ENCODE measurements around the gene OTOG. TPM values are rescaled to one million over a fixed set of nuclear protein-coding genes. Genes with fewer than 3 reads are reported as not detected.

OTOG gene
- total RNA-seq, 1 experiment from 2014 or later: not detected

DNA sequence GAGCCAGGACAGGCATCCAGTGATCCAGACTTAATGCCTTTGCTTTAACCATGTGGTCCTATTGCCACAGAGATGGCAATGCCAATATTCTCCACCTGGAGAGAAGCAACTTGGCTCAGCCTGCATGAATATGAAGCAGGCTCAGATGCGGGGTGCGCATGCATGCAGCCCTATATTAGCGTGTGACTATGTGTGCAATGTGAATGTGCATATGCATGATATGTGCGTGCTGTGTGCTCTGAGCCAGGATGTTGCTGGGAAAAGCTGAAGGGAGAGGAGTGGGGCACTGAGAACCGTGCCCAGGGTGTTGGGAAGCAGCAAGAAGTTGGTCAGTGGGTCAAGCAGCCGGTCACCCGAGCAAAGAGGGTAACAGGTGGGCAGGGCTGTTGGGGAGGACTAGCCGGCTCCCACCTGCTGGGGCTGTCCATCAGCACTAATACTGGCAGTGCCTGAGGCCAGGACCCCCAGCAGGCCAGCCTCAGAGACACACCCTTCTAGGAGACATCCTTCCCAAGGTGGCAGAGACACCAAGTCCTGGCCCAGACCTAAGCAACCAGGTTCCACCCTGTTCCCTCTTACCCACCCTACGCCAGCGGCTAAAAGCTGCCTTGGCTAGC is 147.5 kb downstream of the OTOG start:
- DNase-seq (ENCODE audit: low read depth): no peak

DNA sequence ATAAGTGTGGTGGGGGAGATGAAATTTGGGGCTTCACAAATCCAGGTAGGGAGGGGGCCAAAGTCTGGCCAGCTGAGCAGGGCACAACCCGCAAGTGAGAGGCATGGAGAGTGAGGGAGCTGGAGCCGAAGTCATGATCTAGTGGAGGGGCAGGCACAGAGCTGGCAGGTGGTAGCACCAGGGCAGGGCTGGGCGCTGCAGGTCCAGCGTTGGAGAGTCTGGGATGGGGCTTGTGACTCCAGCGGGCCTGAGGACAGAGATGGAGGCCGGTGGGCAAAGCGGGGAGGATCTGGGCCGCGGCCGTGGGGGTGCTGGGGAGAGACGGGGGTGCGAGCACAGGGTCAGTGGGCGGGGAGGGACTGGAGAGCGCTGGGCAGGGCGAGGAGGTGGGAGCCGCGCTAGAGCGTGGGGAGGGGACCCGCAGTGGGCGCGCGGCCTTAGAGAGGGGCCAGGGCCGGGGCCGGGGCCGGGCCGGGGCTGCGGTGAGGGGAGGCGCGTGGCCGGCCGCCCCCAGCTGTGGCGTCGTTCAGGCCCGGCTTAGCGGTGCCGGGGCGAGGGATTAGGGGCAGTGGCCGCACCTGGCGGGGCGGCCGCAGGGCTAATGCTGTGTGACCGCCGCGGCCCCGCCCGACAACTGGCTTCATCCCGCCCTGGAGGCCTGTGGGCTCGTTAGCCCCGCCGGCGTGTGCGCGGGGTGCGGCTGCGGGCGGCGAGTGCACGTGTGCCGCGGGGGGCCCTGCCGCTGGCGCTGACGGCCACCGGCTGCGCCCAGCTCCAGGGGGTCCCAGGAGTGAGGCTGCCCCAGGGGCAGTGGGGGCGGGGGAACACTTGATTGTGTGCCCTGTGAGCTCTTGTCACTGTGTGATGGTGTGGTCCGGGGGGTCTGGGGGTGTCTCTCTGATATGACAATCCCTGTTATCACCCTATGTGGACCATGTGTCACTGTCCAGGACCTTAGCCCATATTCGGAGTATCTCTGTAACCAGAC is 148.7 kb downstream of the OTOG start:
- no peak for DNase-seq (ENCODE audit: low read depth)

DNA sequence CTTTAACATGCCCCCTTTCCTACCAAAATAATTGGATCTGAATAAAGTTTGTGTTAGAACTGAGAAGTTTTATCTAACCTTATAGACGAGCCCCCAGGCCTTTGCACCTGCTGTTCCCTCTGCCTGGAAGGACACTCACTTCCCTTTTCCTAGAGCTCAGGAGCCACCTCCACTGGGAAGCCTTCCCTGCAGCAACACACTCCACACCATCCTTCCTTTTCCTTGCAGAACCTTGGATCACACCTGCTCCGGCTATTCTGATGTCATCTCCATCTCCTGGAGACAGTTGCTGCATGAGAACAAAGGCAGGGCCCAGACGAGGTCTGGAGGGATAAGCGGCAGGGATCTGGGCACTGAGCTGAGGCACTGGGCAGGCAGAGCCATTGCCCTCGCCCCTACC is 149.7 kb downstream of the OTOG start:
- no peak for DNase-seq (ENCODE audit: low read depth)

Other genes with a start within 250 kb of the OTOG start
- gene NCR3LG1, start 195.5 kb upstream of the OTOG start, total RNA-seq (2014; rRNA removed; shearing (Covaris generic)): 0.49 and 0.52 TPM in 2 replicates
- not detected in 2 replicates for gene KCNJ11, start 158.6 kb upstream of the OTOG start, total RNA-seq (2014; rRNA removed; shearing (Covaris generic))
- gene ABCC8, start 70.4 kb upstream of the OTOG start, total RNA-seq (2014; rRNA removed; shearing (Covaris generic)): not detected in 2 replicates
- gene USH1C, start 2.8 kb upstream of the OTOG start, total RNA-seq (2014; rRNA removed; shearing (Covaris generic)): not detected in 2 replicates
- gene MYOD1, start 172.3 kb downstream of the OTOG start, total RNA-seq (2014; rRNA removed; shearing (Covaris generic)): 0.05 and 0.12 TPM in 2 replicates
- gene KCNC1, start 187.5 kb downstream of the OTOG start, total RNA-seq (2014; rRNA removed; shearing (Covaris generic)): not detected in 2 replicates

Data from M059J (cell line).